HepG2 (cell line): ENCODE measurements around the gene GFPT1. TPM values are rescaled to one million over a fixed set of nuclear protein-coding genes. Genes with fewer than 3 reads are reported as not detected.

ENCODE experiments used
- ATAD3A ChIP-seq: sonication (generic); formaldehyde crosslinking; IDR thresholded peaks from 2 replicates; pipeline ENCODE4 v1.4.0; 2020; ENCODE audit warnings: missing genetic modification reagents
- DNMT3B ChIP-seq: conservative IDR thresholded peaks from 2 replicates; pipeline ENCODE4 v1.6.1; 2016; ENCODE audit warnings: missing biosample characterization, control low read depth
- FOXO1 ChIP-seq: sonication (generic); formaldehyde crosslinking; IDR thresholded peaks from 2 replicates; pipeline ENCODE4 v1.4.0; 2020; ENCODE audit warnings: missing genetic modification reagents
- KLF6 ChIP-seq: IDR thresholded peaks from 2 replicates; pipeline ENCODE4 v1.8.0; 2016; ENCODE audit warnings: missing biosample characterization, missing genetic modification reagents
- MAFF ChIP-seq: IDR thresholded peaks from 2 replicates; pipeline ENCODE4 v1.6.1; 2011; ENCODE audit warnings: low read depth, low read length, improper control_type of control experiment
- NR1H2 ChIP-seq: sonication (generic); formaldehyde crosslinking; IDR thresholded peaks from 2 replicates; pipeline ENCODE4 v1.8.1; 2022; ENCODE audit warnings: low read depth, missing genetic modification reagents, borderline replicate concordance
- RARG ChIP-seq: sonication (generic); formaldehyde crosslinking; IDR thresholded peaks from 2 replicates; pipeline ENCODE4 v1.4.0; 2020; ENCODE audit warnings: low read depth, mild to moderate bottlenecking, missing genetic modification reagents
- ZFP82 ChIP-seq: sonication (generic); formaldehyde crosslinking; IDR thresholded peaks from 2 replicates; pipeline ENCODE4 v1.5.1; 2020; ENCODE audit warnings: mild to moderate bottlenecking, missing genetic modification reagents, borderline replicate concordance
- ZNF17 ChIP-seq: sonication (generic); formaldehyde crosslinking; IDR thresholded peaks from 2 replicates; pipeline ENCODE4 v1.5.0; 2020; ENCODE audit warnings: mild to moderate bottlenecking, missing genetic modification reagents
- ZNF225 ChIP-seq: sonication (generic); formaldehyde crosslinking; IDR thresholded peaks from 2 replicates; pipeline ENCODE4 v1.4.0; 2020; ENCODE audit warnings: mild to moderate bottlenecking, missing genetic modification reagents
- ZNF432 ChIP-seq: sonication (generic); formaldehyde crosslinking; IDR thresholded peaks from 2 replicates; pipeline ENCODE4 v1.5.0; 2020; ENCODE audit warnings: missing genetic modification reagents, mild to moderate bottlenecking, borderline replicate concordance
- ZNF607 ChIP-seq: sonication (generic); formaldehyde crosslinking; IDR thresholded peaks from 2 replicates; pipeline ENCODE4 v1.5.1; 2020; ENCODE audit warnings: missing genetic modification reagents, mild to moderate bottlenecking, borderline replicate concordance
- ZNF616 ChIP-seq: sonication (generic); formaldehyde crosslinking; IDR thresholded peaks from 2 replicates; pipeline ENCODE4 v1.5.0; 2020; ENCODE audit warnings: low read depth, mild to moderate bottlenecking, missing genetic modification reagents
- ZNF737 ChIP-seq: sonication (generic); formaldehyde crosslinking; IDR thresholded peaks from 2 replicates; pipeline ENCODE4 v1.5.0; 2020; ENCODE audit warnings: missing genetic modification reagents, mild to moderate bottlenecking, borderline replicate concordance
- ZNF891 ChIP-seq: sonication (generic); formaldehyde crosslinking; IDR thresholded peaks from 2 replicates; pipeline ENCODE4 v1.5.0; 2020; ENCODE audit warnings: mild to moderate bottlenecking, missing genetic modification reagents
- ZSCAN22 ChIP-seq: sonication (generic); formaldehyde crosslinking; IDR thresholded peaks from 2 replicates; pipeline ENCODE4 v1.4.0; 2020; ENCODE audit warnings: mild to moderate bottlenecking, missing genetic modification reagents
- ZSCAN31 ChIP-seq: sonication (generic); formaldehyde crosslinking; IDR thresholded peaks from 2 replicates; pipeline ENCODE4 v1.5.0; 2020; ENCODE audit warnings: low read depth, mild to moderate bottlenecking, missing genetic modification reagents
- polyA plus RNA-seq, 8 experiments: library from polyadenylated mRNA; depleted of rRNA in 3 of 8; stranded (reverse) in 7 of 8; unstranded in 1 of 8; fragments of >200 nt; fragmentation: Illumina TruSeq in 4 of 8; extraction: Trizol in 4 of 8; gene quantifications; 2 replicates each; pipeline versions ENCODE4 v1.2.1 to v1.2.3, GENCODE V29; 2011 to 2016; ENCODE audit warnings: low read depth in 4 of 8, missing spikeins in 1 of 8, mixed read lengths in 1 of 8; ENCODE audit not compliant: insufficient read depth in 1 of 8
- total RNA-seq, 5 experiments: library from RNA; depleted of rRNA; stranded (reverse); fragments of >200 nt; fragmentation: Illumina TruSeq; extraction: Trizol; gene quantifications; 2 replicates each; pipeline ENCODE4 v1.2.3, GENCODE V29; 2016; ENCODE audit warnings: low read depth in 1 of 5
- TF ChIP-seq, protein P1 (sequence below): sonication (generic); formaldehyde crosslinking; IDR thresholded peaks from 2 replicates; pipeline ENCODE4 v1.8.0; 2022; ENCODE audit warnings: mild to moderate bottlenecking, missing genetic modification reagents, borderline replicate concordance
- TF ChIP-seq, protein P2 (sequence below): sonication (generic); formaldehyde crosslinking; IDR thresholded peaks from 2 replicates; pipeline ENCODE4 v1.4.0; 2020; ENCODE audit warnings: missing genetic modification reagents, borderline replicate concordance
- TF ChIP-seq, protein P3 (sequence below): sonication (generic); formaldehyde crosslinking; IDR thresholded peaks from 2 replicates; pipeline ENCODE4 v1.5.1; 2020; ENCODE audit warnings: mild to moderate bottlenecking, missing genetic modification reagents, moderate library complexity
- TF ChIP-seq, protein P4 (sequence below): IDR thresholded peaks from 2 replicates; pipeline ENCODE4 v1.6.1; 2016; ENCODE audit warnings: missing compliant biosample characterization, missing genetic modification reagents, borderline replicate concordance
- TF ChIP-seq, protein P5 (sequence below): sonication (generic); formaldehyde crosslinking; IDR thresholded peaks from 2 replicates; pipeline ENCODE4 v1.8.0; 2023; ENCODE audit warnings: mild to moderate bottlenecking, missing genetic modification reagents

Gene GFPT1
- total and polyA plus RNA-seq, 2 of the 13 experiments (the other 11 are each of a cell fraction or from before 2014, with no cell fraction given), result 24.0 to 84.9 TPM

DNA sequence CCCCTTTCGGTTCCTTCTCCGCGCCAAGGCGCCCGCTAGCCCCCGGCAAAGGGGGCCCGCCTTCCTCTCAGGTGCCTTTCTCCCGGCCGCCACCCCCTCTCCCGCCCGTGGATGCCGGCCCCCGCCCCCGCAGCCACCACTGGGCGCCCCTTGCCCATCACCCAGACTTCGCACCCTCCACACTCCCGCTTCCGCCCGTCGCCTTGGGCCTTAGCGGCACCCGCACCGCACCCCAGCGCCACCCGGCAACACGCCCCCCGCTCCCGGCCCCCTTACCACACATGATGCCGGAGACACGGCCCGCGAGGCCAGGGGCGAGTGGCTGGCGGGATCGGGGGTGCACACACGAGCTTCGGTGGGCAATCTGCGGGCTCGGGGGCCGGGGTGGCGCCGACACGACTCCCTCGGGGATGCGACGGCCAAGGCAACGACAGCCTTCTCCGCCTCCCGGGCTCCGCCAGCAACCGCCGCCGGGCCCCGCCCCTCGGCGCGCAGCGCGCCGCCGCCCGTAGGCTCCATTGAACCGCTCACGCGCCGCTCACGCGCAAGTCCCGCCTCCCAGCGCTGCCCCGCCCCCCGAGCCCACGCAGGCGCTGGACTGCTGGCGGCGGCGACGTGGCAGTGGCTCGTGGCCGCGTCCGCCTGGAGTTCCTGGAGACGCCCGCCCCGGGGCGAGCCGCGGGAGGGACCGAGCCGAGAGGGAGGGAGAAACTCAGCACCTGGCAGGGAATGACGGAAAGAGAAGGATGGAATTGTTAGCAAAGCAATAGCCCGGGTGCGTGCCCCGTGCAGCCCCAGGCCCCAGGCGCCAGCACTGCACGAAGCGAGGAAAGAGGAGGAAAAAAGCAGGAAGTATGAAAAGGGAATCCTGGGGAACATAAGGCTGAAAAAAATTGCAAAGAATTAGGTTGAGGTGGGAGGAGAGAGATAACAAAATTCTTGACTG, at the start of gene GFPT1 (continued):
- TF ChIP-seq, protein P1, sequence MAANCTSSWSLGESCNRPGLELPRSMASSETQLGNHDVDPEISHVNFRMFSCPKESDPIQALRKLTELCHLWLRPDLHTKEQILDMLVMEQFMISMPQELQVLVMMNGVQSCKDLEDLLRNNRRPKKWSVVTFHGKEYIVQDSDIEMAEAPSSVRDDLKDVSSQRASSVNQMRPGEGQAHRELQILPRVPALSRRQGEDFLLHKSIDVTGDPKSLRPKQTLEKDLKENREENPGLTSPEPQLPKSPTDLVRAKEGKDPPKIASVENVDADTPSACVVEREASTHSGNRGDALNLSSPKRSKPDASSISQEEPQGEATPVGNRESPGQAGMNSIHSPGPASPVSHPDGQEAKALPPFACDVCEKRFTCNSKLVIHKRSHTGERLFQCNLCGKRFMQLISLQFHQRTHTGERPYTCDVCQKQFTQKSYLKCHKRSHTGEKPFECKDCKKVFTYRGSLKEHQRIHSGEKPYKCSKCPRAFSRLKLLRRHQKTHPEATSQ (CRISPR knock-in tag), result peak; percentile 57; the same call in 1 of the 2 replicates
- TF ChIP-seq ZNF607 (peak; percentile 95), ZNF17 (CRISPR knock-in tag) (no peak), ATAD3A (CRISPR knock-in tag) (no peak), ZNF891 (CRISPR knock-in tag) (peak; percentile 96), ZNF737 (CRISPR knock-in tag) (no peak), ZSCAN22 (CRISPR knock-in tag) (peak; percentile 86), NR1H2 (CRISPR knock-in tag) (peak; percentile 82; the same call in 1 of the 2 replicates), KLF6 (CRISPR knock-in tag) (peak; percentile 90), ZNF225 (CRISPR knock-in tag) (peak; percentile 97), ZNF616 (CRISPR knock-in tag) (peak; percentile 94), MAFF (no peak), RARG (CRISPR knock-in tag) (peak; percentile 32; the same call in 1 of the 2 replicates), DNMT3B (no peak; the same call in 1 of the 2 replicates), ZFP82 (peak; percentile 95; the same call in 1 of the 2 replicates), ZSCAN31 (CRISPR knock-in tag) (peak; percentile 93), FOXO1 (CRISPR knock-in tag) (peak; percentile 53), ZNF432 (CRISPR knock-in tag) (no peak)
- TF ChIP-seq, protein P2, sequence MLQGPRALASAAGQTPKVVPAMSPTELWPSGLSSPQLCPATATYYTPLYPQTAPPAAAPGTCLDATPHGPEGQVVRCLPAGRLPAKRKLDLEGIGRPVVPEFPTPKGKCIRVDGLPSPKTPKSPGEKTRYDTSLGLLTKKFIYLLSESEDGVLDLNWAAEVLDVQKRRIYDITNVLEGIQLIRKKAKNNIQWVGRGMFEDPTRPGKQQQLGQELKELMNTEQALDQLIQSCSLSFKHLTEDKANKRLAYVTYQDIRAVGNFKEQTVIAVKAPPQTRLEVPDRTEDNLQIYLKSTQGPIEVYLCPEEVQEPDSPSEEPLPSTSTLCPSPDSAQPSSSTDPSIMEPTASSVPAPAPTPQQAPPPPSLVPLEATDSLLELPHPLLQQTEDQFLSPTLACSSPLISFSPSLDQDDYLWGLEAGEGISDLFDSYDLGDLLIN (CRISPR knock-in tag), result no peak; the same call in 1 of the 2 replicates
- TF ChIP-seq, protein P3, sequence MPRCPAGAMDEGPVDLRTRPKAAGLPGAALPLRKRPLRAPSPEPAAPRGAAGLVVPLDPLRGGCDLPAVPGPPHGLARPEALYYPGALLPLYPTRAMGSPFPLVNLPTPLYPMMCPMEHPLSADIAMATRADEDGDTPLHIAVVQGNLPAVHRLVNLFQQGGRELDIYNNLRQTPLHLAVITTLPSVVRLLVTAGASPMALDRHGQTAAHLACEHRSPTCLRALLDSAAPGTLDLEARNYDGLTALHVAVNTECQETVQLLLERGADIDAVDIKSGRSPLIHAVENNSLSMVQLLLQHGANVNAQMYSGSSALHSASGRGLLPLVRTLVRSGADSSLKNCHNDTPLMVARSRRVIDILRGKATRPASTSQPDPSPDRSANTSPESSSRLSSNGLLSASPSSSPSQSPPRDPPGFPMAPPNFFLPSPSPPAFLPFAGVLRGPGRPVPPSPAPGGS (CRISPR knock-in tag), result peak; percentile 96
- TF ChIP-seq, protein P4, sequence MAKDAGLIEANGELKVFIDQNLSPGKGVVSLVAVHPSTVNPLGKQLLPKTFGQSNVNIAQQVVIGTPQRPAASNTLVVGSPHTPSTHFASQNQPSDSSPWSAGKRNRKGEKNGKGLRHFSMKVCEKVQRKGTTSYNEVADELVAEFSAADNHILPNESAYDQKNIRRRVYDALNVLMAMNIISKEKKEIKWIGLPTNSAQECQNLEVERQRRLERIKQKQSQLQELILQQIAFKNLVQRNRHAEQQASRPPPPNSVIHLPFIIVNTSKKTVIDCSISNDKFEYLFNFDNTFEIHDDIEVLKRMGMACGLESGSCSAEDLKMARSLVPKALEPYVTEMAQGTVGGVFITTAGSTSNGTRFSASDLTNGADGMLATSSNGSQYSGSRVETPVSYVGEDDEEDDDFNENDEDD (CRISPR knock-in tag), result peak; percentile 88
- TF ChIP-seq, protein P5, sequence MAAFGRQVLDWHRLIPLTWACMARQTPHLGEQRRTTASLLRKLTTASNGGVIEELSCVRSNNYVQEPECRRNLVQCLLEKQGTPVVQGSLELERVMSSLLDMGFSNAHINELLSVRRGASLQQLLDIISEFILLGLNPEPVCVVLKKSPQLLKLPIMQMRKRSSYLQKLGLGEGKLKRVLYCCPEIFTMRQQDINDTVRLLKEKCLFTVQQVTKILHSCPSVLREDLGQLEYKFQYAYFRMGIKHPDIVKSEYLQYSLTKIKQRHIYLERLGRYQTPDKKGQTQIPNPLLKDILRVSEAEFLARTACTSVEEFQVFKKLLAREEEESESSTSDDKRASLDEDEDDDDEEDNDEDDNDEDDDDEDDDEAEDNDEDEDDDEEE (CRISPR knock-in tag), result peak; percentile 72
